Suprapubic skin (tissue), 4 donors: Measurements from ENCODE around the gene SRF.

Experiments
- EP300 ChIP-seq: sonication (generic); formaldehyde crosslinking; IDR thresholded peaks from one replicate; pipeline ENCODE4 v1.6.1; 2017; ENCODE audit warnings: antibody characterized with exemption
- POLR2A ChIP-seq, 2 donors: fragments of 450-650 bp; IDR thresholded peaks; one replicate each; pipeline ENCODE4 v1.6.1; 2017; ENCODE audit warnings: antibody characterized with exemption in 2 of 2, mild to moderate bottlenecking in 2 of 2, moderate library complexity in 2 of 2
- POLR2AphosphoS5 ChIP-seq, 3 donors: sonication (generic); formaldehyde crosslinking; IDR thresholded peaks; one replicate each; pipeline ENCODE4 v1.6.1; 2017; ENCODE audit warnings: antibody characterized with exemption in 3 of 3
- TF ChIP-seq, protein P1 (sequence below), 2 donors: fragments of 200-600 bp in 1 of 2; fragments of 450-650 bp in 1 of 2; sonication (generic) in 1 of 2; IDR thresholded peaks; one replicate each; pipeline ENCODE4 v1.5.1; 2016 to 2019; ENCODE audit warnings: antibody characterized with exemption in 2 of 2, mild to moderate bottlenecking in 1 of 2, moderate library complexity in 1 of 2

DNA sequence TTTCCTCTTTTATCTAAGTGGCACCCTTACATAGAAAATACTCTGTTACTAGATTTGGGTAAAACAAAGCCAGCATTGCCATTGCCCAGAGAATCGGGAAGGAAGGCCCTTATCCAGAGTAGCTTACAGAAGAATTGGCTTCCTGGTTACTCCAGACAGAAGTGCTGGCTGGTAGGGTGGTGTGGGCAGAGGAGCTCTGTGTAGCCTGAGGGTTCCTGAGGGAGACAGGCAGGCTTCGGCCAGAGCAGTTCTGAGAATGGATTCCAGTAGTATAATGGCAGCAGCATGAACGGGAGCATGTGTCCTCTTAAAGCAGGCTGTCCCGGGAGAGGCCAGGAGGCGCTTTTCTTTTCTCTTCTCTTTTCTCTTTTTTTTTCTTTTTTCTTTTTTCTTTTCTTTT, 22.9 kb downstream of the SRF start:
- TF ChIP-seq EP300, result no peak
- TF ChIP-seq, protein P1, sequence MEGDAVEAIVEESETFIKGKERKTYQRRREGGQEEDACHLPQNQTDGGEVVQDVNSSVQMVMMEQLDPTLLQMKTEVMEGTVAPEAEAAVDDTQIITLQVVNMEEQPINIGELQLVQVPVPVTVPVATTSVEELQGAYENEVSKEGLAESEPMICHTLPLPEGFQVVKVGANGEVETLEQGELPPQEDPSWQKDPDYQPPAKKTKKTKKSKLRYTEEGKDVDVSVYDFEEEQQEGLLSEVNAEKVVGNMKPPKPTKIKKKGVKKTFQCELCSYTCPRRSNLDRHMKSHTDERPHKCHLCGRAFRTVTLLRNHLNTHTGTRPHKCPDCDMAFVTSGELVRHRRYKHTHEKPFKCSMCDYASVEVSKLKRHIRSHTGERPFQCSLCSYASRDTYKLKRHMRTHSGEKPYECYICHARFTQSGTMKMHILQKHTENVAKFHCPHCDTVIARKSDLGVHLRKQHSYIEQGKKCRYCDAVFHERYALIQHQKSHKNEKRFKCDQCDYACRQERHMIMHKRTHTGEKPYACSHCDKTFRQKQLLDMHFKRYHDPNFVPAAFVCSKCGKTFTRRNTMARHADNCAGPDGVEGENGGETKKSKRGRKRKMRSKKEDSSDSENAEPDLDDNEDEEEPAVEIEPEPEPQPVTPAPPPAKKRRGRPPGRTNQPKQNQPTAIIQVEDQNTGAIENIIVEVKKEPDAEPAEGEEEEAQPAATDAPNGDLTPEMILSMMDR (IDR thresholded peaks at IDR 0.05), result no peak
- no peak for TF ChIP-seq POLR2A (IDR thresholded peaks at IDR 0.05)
- no peak for TF ChIP-seq POLR2AphosphoS5 (IDR thresholded peaks at IDR 0.05)
